Measurements from ENCODE around the gene ATP6V1B1.

Gene ATP6V1B1

GRCh38 chr2:70898363-70899240, 37.1 kb upstream of the ATP6V1B1 start:
- peak; percentile 9 for DNase-seq (ENCODE audit: low spot score)
- in situ Hi-C loops (cut with MboI; ENCODE audit: low sequenced_read_pairs, unreplicated experiment), result no loop called here
- no peak for TF ChIP-seq CTCF (IDR thresholded peaks at IDR 0.05; ENCODE audit: borderline replicate concordance, control extremely low read depth, extremely low read depth, insufficient read depth, missing control alignments)

- in situ Hi-C loops (cut with MboI; ENCODE audit: low sequenced_read_pairs, unreplicated experiment), result no loop called here
- TF ChIP-seq CTCF (IDR thresholded peaks at IDR 0.05; ENCODE audit: borderline replicate concordance, control extremely low read depth, extremely low read depth, insufficient read depth, missing control alignments), result no peak
- peak; percentile 25 for DNase-seq (ENCODE audit: low spot score)
These were observed 34.3 kb upstream of the ATP6V1B1 start for GRCh38 chr2:70901227-70902066.

- in situ Hi-C loops (cut with MboI; ENCODE audit: low sequenced_read_pairs, unreplicated experiment), result no loop called here
- TF ChIP-seq CTCF (IDR thresholded peaks at IDR 0.05; ENCODE audit: borderline replicate concordance, control extremely low read depth, extremely low read depth, insufficient read depth, missing control alignments), result no peak
- DNase-seq (ENCODE audit: low spot score), result peak; percentile 5
These were observed 33.6 kb upstream of the ATP6V1B1 start for GRCh38 chr2:70902067-70902442.

- DNase-seq (ENCODE audit: low spot score), result no peak
- in situ Hi-C loops (cut with MboI; ENCODE audit: low sequenced_read_pairs, unreplicated experiment), result no loop called here
- no peak for TF ChIP-seq CTCF (IDR thresholded peaks at IDR 0.05; ENCODE audit: borderline replicate concordance, control extremely low read depth, extremely low read depth, insufficient read depth, missing control alignments)
These were observed 33.1 kb upstream of the ATP6V1B1 start for GRCh38 chr2:70902579-70902978.

GRCh38 chr2:70903171-70903570, 32.5 kb upstream of the ATP6V1B1 start:
- in situ Hi-C loops (cut with MboI; ENCODE audit: low sequenced_read_pairs, unreplicated experiment), result no loop called here
- DNase-seq (ENCODE audit: low spot score), result peak; percentile 9
- no peak for TF ChIP-seq CTCF (IDR thresholded peaks at IDR 0.05; ENCODE audit: borderline replicate concordance, control extremely low read depth, extremely low read depth, insufficient read depth, missing control alignments)

- in situ Hi-C loops (cut with MboI; ENCODE audit: low sequenced_read_pairs, unreplicated experiment), result no loop called here
- TF ChIP-seq CTCF (IDR thresholded peaks at IDR 0.05; ENCODE audit: borderline replicate concordance, control extremely low read depth, extremely low read depth, insufficient read depth, missing control alignments), result no peak
- DNase-seq (ENCODE audit: low spot score), result peak; percentile 6
These were observed 31.9 kb upstream of the ATP6V1B1 start for GRCh38 chr2:70903641-70904340.
